Vagina (tissue), 2 donors: ENCODE data around the gene KCNQ2. TPM values are rescaled to one million over a fixed set of nuclear protein-coding genes. Genes with fewer than 3 reads are reported as not detected.
A peak's percentile ranks its signal among the peaks of the same experiment; 100 is the strongest.

Experiments
- DNase-seq, 2 donors: peaks; one replicate each; pipeline ENCODE4 v3.0.0-alpha.2; 2017; ENCODE audit errors: extremely low spot score in 2 of 2
- H3K27ac ChIP-seq: fragments of 200-600 bp; sonication (generic); one replicate; pipeline ENCODE4 v1.5.1; 2019
- H3K27me3 ChIP-seq: fragments of 200-600 bp; sonication (generic); one replicate; pipeline ENCODE4 v1.5.1; 2019
- H3K36me3 ChIP-seq, 2 donors: fragments of 200-600 bp; sonication (generic); one replicate each; pipeline ENCODE4 v1.5.1; 2017 to 2019
- H3K4me1 ChIP-seq: fragments of 200-600 bp; sonication (generic); one replicate; pipeline ENCODE4 v1.5.1; 2019
- H3K4me3 ChIP-seq, 2 donors: fragments of 200-600 bp; sonication (generic); 1 replicate in 1 of 2; 2 replicates in 1 of 2; pipeline ENCODE4 v1.5.1; 2016 to 2019
- H3K9me3 ChIP-seq: fragments of 200-600 bp; sonication (generic); one replicate; pipeline ENCODE4 v1.5.1; 2019
- CTCF ChIP-seq, 3 experiments: fragments of 450-650 bp in 2 of 3; fragments of 200-600 bp in 1 of 3; sonication (generic) in 1 of 3; IDR thresholded peaks; one replicate each; pipeline ENCODE4 v1.5.1; 2017 to 2019; ENCODE audit warnings: antibody characterized with exemption in 3 of 3, mild to moderate bottlenecking in 2 of 3, moderate library complexity in 2 of 3
- POLR2A ChIP-seq, 2 donors: fragments of 450-650 bp; IDR thresholded peaks; one replicate each; pipeline ENCODE4 v1.6.1; 2017; ENCODE audit warnings: antibody characterized with exemption in 2 of 2, mild to moderate bottlenecking in 2 of 2, moderate library complexity in 2 of 2
- POLR2AphosphoS5 ChIP-seq, 2 donors: sonication (generic); formaldehyde crosslinking; IDR thresholded peaks; one replicate each; pipeline ENCODE4 v1.9.0; 2017; ENCODE audit warnings: antibody characterized with exemption in 2 of 2, mild to moderate bottlenecking in 2 of 2, low read depth in 1 of 2; ENCODE audit not compliant: insufficient read depth in 1 of 2
- intact Hi-C: fragments of 100-400 bp; cut with DNase I; formaldehyde crosslinking; loops from one replicate; pipeline ENCODE4 v1.15.1; 2023
- total RNA-seq: library from RNA; depleted of rRNA; stranded (reverse); fragments of >200 nt; gene quantifications from one replicate; pipeline ENCODE4 v1.2.3, GENCODE V29; 2016

The KCNQ2 gene
- total RNA-seq, 1 donor from 2014 or later: 1.2 TPM

- no peak overlapping the region for H3K27ac ChIP-seq
- DNase-seq: no peak
- intact Hi-C loops: loop anchor here (10.0 kb wide), 1 partner anchor 298 kb away; no protein-coding TSS in a partner anchor
- peaks cover 13% of the 10 kb centered on the region for H3K4me1 ChIP-seq
- no peaks in the 10 kb centered on the region for H3K36me3 ChIP-seq
- no peaks in the 10 kb centered on the region for H3K9me3 ChIP-seq
- no peak overlapping the region for H3K4me3 ChIP-seq
- TF ChIP-seq CTCF (IDR thresholded peaks at IDR 0.05) (no peak), POLR2A (IDR thresholded peaks at IDR 0.05) (no peak), POLR2AphosphoS5 (IDR thresholded peaks at IDR 0.05; ENCODE audit: insufficient read depth in 1 of 2, low read depth in 1 of 2) (no peak)
- peaks cover 11% of the 10 kb centered on the region for H3K27me3 ChIP-seq
These were observed 471 bp upstream of the KCNQ2 start for GRCh38 chr20:63472862-63473390.

GRCh38 chr20:63471717-63471980 is 806 bp downstream of the KCNQ2 start:
- Histone ChIP-seq H3K4me1 (peaks cover 13% of the 10 kb centered on the region), H3K27me3 (peaks cover 11% of the 10 kb centered on the region), H3K27ac (no peak overlapping the region), H3K36me3 (no peaks in the 10 kb centered on the region), H3K4me3 (peak overlapping the region in 1 of 2 donors; percentile 16), H3K9me3 (no peaks in the 10 kb centered on the region)
- no peak for TF ChIP-seq POLR2A (IDR thresholded peaks at IDR 0.05)
- intact Hi-C loops: loop anchor here (10.0 kb wide), 1 partner anchor 297 kb away; no protein-coding TSS in a partner anchor
- no peak for DNase-seq

DNA sequence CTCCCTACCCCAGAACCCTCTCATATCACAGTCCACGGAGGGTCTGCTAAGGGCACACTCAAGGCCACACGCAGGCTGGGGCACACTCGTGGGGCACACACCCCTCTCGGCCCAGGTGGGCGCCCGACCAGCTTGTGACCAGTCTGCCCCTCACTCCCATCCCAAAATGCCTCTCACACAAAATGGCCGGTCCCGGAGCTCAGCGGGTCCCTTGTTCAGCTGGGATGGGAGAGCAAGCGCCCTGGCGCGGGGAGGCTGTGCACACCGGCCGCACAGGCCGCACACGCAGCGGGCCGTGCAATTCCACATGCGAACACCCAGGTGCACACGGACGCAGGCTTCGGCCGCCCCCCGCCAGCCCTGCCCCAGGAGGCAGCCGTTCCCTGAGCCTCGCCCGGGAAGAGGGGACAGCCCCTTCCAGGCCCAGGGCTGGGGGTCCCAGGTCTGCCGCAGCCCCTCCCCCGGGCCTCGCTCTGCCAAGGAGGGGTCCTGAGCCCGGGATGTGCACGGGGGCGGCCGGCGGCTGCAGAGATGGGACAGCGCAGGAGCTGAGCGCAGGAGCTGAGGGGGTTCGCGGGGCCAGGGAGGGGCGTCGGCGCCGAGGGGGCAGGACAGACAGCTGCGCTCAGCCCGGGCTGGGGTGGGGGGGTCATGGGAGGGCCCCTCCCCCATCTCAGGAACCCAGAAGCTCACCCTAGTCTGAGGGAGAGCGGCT is 1.3 kb downstream of the KCNQ2 start:
- TF ChIP-seq POLR2A (IDR thresholded peaks at IDR 0.05) (no peak), CTCF (IDR thresholded peaks at IDR 0.05) (no peak), POLR2AphosphoS5 (IDR thresholded peaks at IDR 0.05; ENCODE audit: insufficient read depth in 1 of 2, low read depth in 1 of 2) (no peak)
- Histone ChIP-seq H3K9me3 (no peaks in the 10 kb centered on the region), H3K27me3 (peaks cover 11% of the 10 kb centered on the region), H3K36me3 (no peaks in the 10 kb centered on the region), H3K4me3 (no peak overlapping the region), H3K27ac (no peak overlapping the region), H3K4me1 (peaks cover 13% of the 10 kb centered on the region)
- no peak for DNase-seq
- intact Hi-C loops: loop anchor here (10.0 kb wide), 1 partner anchor 296 kb away; no protein-coding TSS in a partner anchor

- intact Hi-C loops: loop anchor here (10.0 kb wide), 1 partner anchor 296 kb away; no protein-coding TSS in a partner anchor
- H3K4me3 ChIP-seq: no peak overlapping the region
- no peak for TF ChIP-seq POLR2A (IDR thresholded peaks at IDR 0.05)
- no peak for TF ChIP-seq POLR2AphosphoS5 (IDR thresholded peaks at IDR 0.05; ENCODE audit: insufficient read depth in 1 of 2, low read depth in 1 of 2)
- no peak for TF ChIP-seq CTCF (IDR thresholded peaks at IDR 0.05)
- DNase-seq: no peak
- H3K9me3 ChIP-seq: no peaks in the 10 kb centered on the region
- no peak overlapping the region for H3K27ac ChIP-seq
- H3K27me3 ChIP-seq: peaks cover 11% of the 10 kb centered on the region
- peaks cover 13% of the 10 kb centered on the region for H3K4me1 ChIP-seq
- no peaks in the 10 kb centered on the region for H3K36me3 ChIP-seq
These were observed 2.0 kb downstream of the KCNQ2 start for GRCh38 chr20:63470410-63470809.

DNA sequence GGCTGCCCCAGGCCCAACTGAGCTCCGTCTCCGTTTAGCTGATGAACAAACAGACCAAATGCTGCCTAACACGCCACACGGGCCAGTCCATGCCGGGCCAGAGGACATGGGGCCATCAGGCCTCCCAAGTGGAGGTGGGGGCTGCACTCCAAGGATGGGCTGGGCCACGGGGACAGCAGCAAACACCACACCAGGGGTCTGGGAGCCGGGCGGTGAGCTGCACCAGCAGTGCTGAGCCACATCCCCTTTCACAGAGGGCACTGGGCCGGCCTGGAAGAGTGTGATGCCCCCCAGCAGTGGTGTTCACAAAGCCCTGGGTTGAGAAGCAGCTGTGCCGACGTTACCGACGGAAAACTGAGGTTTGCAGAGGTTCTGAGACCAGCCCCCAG is 2.7 kb downstream of the KCNQ2 start:
- peaks cover 11% of the 10 kb centered on the region for H3K27me3 ChIP-seq
- no peak overlapping the region for H3K27ac ChIP-seq
- no peaks in the 10 kb centered on the region for H3K9me3 ChIP-seq
- DNase-seq: no peak
- intact Hi-C loops: loop anchor here (10.0 kb wide), 1 partner anchor 295 kb away; no protein-coding TSS in a partner anchor
- no peak for TF ChIP-seq CTCF (IDR thresholded peaks at IDR 0.05)
- no peak for TF ChIP-seq POLR2AphosphoS5 (IDR thresholded peaks at IDR 0.05; ENCODE audit: insufficient read depth in 1 of 2, low read depth in 1 of 2)
- no peak for TF ChIP-seq POLR2A (IDR thresholded peaks at IDR 0.05)
- H3K4me3 ChIP-seq: no peak overlapping the region
- H3K4me1 ChIP-seq: peaks cover 13% of the 10 kb centered on the region
- H3K36me3 ChIP-seq: no peaks in the 10 kb centered on the region
